Prostate gland (tissue), 2 donors: Measurements from ENCODE around the gene C11orf97.

Source experiments
- CTCF ChIP-seq, 4 experiments: fragments of 200-600 bp in 2 of 4; fragments of 450-650 bp in 2 of 4; sonication (generic) in 2 of 4; IDR thresholded peaks; 1 replicate in 3 of 4; 2 replicates in 1 of 4; pipeline ENCODE4 v1.5.1; 2016 to 2019; ENCODE audit warnings: antibody characterized with exemption in 4 of 4, mild to moderate bottlenecking in 2 of 4, moderate library complexity in 2 of 4
- POLR2A ChIP-seq: fragments of 450-650 bp; IDR thresholded peaks from one replicate; pipeline ENCODE4 v1.6.1; 2016; ENCODE audit warnings: antibody characterized with exemption, mild to moderate bottlenecking

DNA sequence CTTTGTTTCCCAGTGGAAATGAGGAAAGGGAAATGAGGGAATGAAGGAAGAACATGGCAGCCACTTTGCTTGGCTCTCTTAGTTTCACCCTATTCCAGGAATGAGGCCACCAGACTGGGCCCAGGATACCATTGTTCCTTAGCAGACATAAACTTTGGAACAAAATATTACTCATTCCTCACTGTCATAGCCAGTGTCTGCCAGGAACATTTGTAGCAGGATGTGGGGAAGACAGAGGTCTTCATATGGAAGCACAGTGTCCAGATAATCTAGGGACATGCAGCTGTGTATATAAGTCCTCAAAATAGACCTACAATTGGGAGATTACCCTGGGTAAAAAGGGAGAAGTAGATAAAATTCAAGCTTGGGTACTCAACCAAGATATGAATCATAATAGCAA lies 16.3 kb downstream of the C11orf97 start:
- TF ChIP-seq CTCF (IDR thresholded peaks at IDR 0.05) (no peak), POLR2A (no peak)
